COLO829 (cell line): ENCODE data around the gene IBA57.

Experiments
- DNase-seq: peaks from one replicate; pipeline ENCODE4 v3.0.0; 2012; ENCODE audit warnings: low spot score

Gene IBA57

GRCh38 chr1:228165372-228166169 is at the start of gene IBA57:
TSS of gene IBA57 (plus strand) at chr1:228165804. CDS start at chr1:228165817, 13 bp downstream.
- peak; percentile 99 for DNase-seq

DNA sequence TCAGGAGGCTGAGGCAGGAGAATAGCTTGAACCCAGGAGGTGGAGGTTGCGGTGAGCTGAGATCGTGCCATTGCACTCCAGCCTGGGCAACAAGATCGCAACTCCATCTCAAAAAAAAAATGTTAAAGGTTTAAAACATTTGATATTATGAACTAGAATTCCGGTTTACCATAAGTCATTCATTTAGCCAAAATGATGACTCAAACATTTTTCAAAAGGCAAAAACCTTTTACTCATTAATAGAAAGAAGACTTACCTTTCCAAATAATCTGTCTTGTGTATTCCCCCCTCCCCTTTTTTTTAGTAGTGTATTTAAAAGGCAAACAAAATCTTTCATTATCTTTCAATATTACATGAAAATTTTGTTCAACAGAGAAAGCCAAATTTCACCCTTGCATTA is 48.3 kb upstream of the IBA57 start:
- DNase-seq = no peak

- DNase-seq = no peak
Measured at GRCh38 chr1:228118040-228118439, 47.6 kb upstream of the IBA57 start.

DNA sequence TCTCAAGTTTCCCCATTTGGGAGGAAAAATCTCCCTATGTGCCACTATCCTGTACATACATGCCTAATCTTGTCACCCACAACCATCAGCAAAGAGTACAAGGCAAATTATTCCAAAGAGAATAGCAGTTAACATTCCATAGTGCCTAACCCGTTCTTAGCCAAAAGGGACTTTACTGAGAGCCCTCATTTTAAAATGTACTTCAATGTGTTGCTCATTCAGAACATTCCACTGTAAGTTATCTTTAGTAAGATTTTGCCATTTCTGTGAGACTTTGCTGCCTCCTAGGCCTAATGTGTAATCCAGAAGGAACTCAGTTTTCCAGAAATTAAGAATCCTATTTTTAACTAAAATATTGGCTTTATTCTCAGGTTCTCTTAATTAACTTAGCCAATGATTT is 45.3 kb upstream of the IBA57 start:
- DNase-seq = no peak

- no peak for DNase-seq
Measured at GRCh38 chr1:228120857-228121489, 44.6 kb upstream of the IBA57 start.

DNA sequence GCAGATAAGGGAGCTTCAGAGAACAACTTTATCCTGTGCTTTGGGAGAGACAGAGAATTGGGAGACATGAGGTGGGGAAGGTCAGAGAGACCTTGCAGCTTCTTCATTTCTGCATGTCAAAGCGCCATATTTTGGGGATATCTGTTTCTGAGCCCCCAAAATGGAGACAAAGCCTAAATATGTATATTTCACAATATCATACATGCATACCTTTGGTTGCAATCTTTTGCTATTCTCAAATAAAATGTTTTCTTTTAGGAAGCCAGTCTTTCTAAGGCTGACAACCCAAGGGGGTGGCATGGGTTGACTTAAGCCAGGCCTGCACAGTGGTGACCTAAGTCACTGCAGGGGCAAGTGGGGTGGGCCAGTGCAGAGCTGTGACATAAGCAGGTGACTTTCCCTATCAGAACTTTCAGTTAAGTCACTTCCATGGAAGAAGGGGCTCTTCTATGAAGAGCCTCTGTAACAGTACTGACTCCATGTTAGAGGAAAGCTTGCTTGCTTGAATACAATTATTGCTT is 42.6 kb upstream of the IBA57 start:
- no peak for DNase-seq

DNA sequence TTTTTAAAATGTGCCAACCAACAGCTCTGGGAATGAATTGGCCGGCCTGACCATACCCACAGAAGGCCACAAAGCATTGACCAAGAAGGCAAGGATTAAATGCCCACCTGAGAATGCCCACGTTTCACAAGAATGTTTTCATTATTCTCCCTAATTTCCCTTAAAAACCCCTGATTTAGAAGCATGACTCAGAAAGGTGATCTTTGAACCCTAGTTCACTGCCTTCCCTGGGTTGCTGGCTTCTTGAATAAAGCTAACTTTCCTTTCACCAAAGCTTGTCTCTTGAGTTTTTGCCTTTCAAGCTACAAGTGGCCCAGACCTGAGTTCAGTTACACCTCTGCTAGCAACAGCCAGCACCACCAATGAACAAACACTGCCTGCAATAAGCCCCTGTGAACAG is 42.1 kb upstream of the IBA57 start:
- no peak for DNase-seq

GRCh38 chr1:228125185-228125584 is 40.4 kb upstream of the IBA57 start:
- no peak for DNase-seq

DNA sequence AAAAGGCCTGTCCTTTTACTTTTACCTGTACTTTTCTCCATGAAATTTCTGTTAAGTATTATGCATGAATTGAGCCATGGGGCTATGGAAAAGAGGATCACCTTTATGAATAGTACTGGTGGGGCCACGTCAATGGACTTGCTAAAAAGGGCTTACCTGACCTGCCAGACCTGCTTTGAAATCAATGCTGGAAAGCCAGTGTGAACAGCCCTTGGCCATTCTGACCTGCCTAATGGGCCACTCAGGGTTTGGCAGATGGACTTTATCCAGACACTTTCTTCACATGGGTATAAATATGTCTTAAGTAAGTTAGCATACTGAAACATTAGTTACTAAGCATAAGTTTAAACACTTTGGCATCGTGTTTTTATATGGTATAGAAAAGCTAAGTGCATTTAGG is 33.8 kb upstream of the IBA57 start:
- no peak for DNase-seq

DNA sequence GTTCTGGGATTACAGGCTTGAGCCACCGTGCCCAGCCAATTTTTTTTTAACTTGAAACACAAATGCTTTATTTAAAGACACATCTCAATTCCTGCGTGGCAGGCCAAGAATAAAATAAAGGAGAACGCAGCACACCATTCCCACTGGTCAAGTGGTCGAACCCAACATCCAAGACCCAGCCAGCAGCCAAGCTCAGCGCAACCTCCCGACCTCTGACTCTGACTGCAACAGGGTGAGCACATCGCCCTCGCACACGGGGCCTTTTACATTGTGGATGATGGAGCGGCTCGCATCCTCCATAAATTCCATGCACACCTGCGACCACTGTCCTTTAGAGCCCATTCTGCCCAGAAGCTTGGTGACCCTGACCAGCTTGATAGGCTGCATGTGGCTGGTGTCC is 31.0 kb upstream of the IBA57 start:
- DNase-seq = no peak

GRCh38 chr1:228136901-228137300 is 28.7 kb upstream of the IBA57 start:
- DNase-seq = no peak

DNA sequence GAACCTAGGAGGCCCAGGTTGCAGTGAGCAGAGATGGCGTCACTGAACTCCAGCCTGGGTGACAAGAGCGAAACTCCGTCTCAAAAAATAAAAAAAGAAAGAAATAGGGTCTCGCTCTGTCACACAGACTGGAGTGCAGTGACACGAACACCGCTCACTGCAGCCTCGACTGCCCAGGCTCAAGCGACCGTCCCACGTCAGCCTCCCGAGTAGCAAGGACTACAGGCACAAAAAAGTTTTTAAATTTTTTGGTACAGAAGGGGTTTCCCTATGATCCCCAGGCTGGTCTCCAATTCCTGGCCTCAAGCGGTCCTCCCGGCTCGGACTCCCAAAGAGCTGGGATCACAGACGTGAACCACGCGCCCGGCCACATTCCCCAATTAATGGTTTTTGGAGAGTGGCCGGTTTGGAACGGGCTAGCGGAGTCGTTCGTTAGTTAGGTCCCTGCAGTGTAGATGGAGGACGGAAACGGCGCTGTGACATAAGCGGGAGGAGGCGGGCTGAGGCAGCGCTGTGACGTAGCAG is 26.1 kb upstream of the IBA57 start:
- no peak for DNase-seq

GRCh38 chr1:228139931-228140723 is 25.5 kb upstream of the IBA57 start, which contains the start of gene GUK1:
TSS of gene GUK1 (plus strand) at chr1:228140279. CDS start at chr1:228140303, 24 bp downstream.
- DNase-seq = peak; percentile 99

- DNase-seq = no peak
Measured at GRCh38 chr1:228140724-228141225, 24.8 kb upstream of the IBA57 start.

- DNase-seq = peak; percentile 73
Measured at GRCh38 chr1:228141226-228142044, 24.2 kb upstream of the IBA57 start.

DNA sequence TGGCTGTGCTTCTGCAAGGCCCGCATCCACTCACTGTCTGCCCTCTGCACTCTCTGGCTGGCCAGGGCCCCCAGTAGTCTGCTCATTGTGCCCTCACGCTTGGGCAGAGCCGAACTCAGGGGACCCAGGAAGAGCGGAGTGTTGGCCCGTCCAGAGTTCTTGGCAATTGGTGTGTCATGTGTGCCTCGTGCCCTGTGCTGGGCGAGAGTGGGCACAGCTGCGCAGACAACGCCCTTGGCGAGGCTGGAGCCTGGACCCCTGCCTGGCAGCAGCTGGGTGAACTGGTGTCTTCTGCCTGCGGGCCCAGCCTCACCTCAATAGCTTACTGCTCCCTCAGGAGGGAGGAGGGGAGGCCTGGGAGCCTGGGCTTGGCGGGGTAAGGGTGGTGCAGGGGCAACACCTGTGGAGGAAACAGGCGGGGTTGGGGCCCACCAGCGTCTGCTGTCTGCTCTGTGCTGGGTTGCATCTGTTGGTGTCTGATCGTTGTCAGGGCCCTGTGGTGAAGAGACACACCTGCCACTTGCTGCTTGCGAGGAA is 23.4 kb upstream of the IBA57 start:
- no peak for DNase-seq

DNA sequence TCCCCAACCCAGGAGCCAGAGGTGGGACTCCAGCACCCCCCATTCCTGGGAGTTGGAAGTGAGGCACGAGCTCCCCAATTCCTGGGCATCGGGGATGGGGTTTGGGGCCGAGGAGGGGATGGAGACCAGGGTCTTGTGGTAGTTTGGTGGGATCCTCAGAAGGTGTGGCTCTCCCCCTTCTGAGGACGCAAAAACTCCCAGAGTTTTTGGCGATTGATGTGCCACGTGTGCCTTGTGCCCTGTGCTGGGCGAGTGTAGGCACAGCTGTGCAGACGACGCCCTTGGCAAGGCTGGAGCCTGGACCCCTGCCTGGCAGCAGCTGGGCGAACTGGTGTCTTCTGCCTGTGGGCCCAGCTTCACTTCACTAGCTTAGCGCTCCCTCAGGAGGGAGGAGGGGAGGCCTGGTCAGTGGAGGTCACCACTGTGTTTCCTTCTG is 22.9 kb upstream of the IBA57 start:
- DNase-seq = no peak

GRCh38 chr1:228143480-228144192 is 22.0 kb upstream of the IBA57 start:
- DNase-seq = no peak

DNA sequence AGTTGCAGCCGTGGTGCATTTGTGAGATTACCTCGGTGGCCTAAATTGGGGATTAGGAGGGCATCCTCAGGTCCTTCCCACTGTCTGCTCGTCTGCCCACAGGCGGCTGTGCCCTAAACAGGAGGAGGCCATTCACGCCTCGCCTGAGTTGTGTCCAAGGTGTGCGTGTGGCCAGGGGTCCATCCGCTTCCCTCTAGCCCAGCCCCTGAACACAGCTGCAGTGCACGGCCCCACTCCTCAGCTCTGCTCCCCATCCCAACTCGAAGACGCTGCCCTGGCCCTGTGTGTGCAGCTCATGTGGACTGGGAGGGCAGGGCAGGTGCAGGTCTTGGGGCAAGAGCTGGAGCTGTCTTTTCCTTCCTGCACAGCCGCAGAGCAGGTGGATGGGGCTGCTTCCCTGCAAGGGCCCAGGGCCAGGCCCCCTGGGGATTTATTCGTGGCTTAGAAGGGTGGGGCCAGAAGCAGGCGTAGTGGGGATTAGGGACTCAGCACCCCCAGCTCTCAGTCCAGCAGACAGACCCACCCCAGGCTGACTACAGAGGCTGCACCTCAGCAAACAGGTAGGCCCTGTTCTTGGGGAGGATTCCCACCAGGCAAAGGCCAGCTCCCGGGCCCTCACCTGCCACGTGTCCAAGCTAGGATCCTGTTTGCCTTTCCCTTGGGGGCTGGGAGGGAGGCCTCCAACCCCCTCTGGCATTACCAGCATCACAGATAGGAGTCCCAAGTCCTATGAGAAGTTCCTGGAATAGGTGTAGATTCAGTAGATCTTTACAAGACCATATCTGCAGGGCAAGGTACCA is 21.2 kb upstream of the IBA57 start:
- no peak for DNase-seq
